K562 (cell line): Measurements from ENCODE around the gene ABCF2. TPM values are rescaled to one million over a fixed set of nuclear protein-coding genes. Genes with fewer than 3 reads are reported as not detected.

ENCODE experiments used
- C11orf30 ChIP-seq: fragments of 450-650 bp; IDR thresholded peaks from 2 replicates; pipeline ENCODE4 v1.6.1; 2016; ENCODE audit warnings: low read depth, mild to moderate bottlenecking
- CC2D1A ChIP-seq: fragments of 450-650 bp; IDR thresholded peaks from 2 replicates; pipeline ENCODE4 v1.6.1; 2017; ENCODE audit warnings: mild to moderate bottlenecking
- CTCF ChIP-seq, 3 experiments: IDR thresholded peaks in 2 of 3; conservative IDR thresholded peaks in 1 of 3; 2 replicates each; pipeline ENCODE4 v1.5.1; 2011 to 2012; ENCODE audit warnings: low read length in 3 of 3, mild to moderate bottlenecking in 3 of 3, control low read depth in 2 of 3, improper control_type of control experiment in 1 of 3, inconsistent platforms in 1 of 3, low read depth in 1 of 3, mixed read lengths in 1 of 3, moderate library complexity in 1 of 3; ENCODE audit not compliant: insufficient read depth in 2 of 3
- E4F1 ChIP-seq: fragments of 250-450 bp; sonication (Bioruptor Pico); IDR thresholded peaks from 2 replicates; pipeline ENCODE4 v1.5.0; 2021; ENCODE audit warnings: mild to moderate bottlenecking, borderline replicate concordance
- KAT7 ChIP-seq: sonication (generic); formaldehyde crosslinking; IDR thresholded peaks from 2 replicates; pipeline ENCODE4 v1.8.0; 2022; ENCODE audit warnings: missing genetic modification reagents, mild to moderate bottlenecking, borderline replicate concordance
- MAX ChIP-seq: sonication (generic); formaldehyde crosslinking; IDR thresholded peaks from 2 replicates; pipeline ENCODE4 v1.9.0; 2022; ENCODE audit warnings: mild to moderate bottlenecking, missing genetic modification reagents
- MEIS2 ChIP-seq: fragments of 450-650 bp; IDR thresholded peaks from 2 replicates; pipeline ENCODE4 v1.6.1; 2014; ENCODE audit warnings: mild to moderate bottlenecking; ENCODE audit not compliant: partially characterized antibody
- NR2C2 ChIP-seq, 2 experiments: fragments of 200-800 bp in 1 of 2; sonication (Bioruptor generic) in 1 of 2; sonication (generic) in 1 of 2; formaldehyde crosslinking in 1 of 2; IDR thresholded peaks; 2 replicates each; pipeline versions ENCODE4 v1.6.1 to v1.8.0; 2016 to 2022; ENCODE audit warnings: mild to moderate bottlenecking in 1 of 2, missing compliant biosample characterization in 1 of 2, missing genetic modification characterization in 1 of 2, missing genetic modification reagents in 1 of 2
- NRF1 ChIP-seq, 2 experiments: fragments of 450-650 bp; IDR thresholded peaks in 1 of 2; conservative IDR thresholded peaks in 1 of 2; 2 replicates each; pipeline ENCODE4 v1.6.1; 2014; ENCODE audit warnings: mild to moderate bottlenecking in 2 of 2
- POLR2G ChIP-seq: fragments of 200-400 bp; formaldehyde crosslinking; IDR thresholded peaks from 2 replicates; pipeline ENCODE4 v1.6.1; 2017; ENCODE audit warnings: low read depth, mild to moderate bottlenecking, antibody characterized with exemption, low read length, moderate library complexity
- PTRF ChIP-seq: fragments of 450-650 bp; IDR thresholded peaks from 2 replicates; pipeline ENCODE4 v1.6.1; 2016; ENCODE audit warnings: mild to moderate bottlenecking, missing genetic modification characterization, missing compliant biosample characterization
- SP1 ChIP-seq: sonication (generic); formaldehyde crosslinking; IDR thresholded peaks from 2 replicates; pipeline ENCODE4 v1.8.1; 2022; ENCODE audit warnings: mild to moderate bottlenecking, missing genetic modification reagents
- SREBF1 ChIP-seq: fragments of 150-350 bp; IDR thresholded peaks from 2 replicates; pipeline ENCODE4 v1.6.1; 2014; ENCODE audit warnings: antibody characterized with exemption, low read depth, low read length, borderline replicate concordance
- SRSF7 ChIP-seq: fragments of 200-400 bp; formaldehyde crosslinking; optimal IDR thresholded peaks from 2 replicates; pipeline ENCODE3; 2017; ENCODE audit warnings: mild to moderate bottlenecking, low read depth, low read length
- ZNF140 ChIP-seq: fragments of 250-450 bp; sonication (Bioruptor Pico); IDR thresholded peaks from 2 replicates; pipeline ENCODE4 v1.8.0; 2021; ENCODE audit warnings: moderate library complexity, mild to moderate bottlenecking, inconsistent platforms
- ZNF354B ChIP-seq: fragments of 250-450 bp; sonication (Bioruptor Pico); IDR thresholded peaks from 2 replicates; pipeline ENCODE4 v1.4.0; 2020
- ZNF561 ChIP-seq: fragments of 450-650 bp; formaldehyde crosslinking; conservative IDR thresholded peaks from 2 replicates; pipeline ENCODE4 v1.4.0; 2020; ENCODE audit warnings: mild to moderate bottlenecking, moderate library complexity
- ZZZ3 ChIP-seq: fragments of 450-650 bp; IDR thresholded peaks from 2 replicates; pipeline ENCODE4 v1.6.1; 2016; ENCODE audit warnings: antibody characterized with exemption, mild to moderate bottlenecking, moderate library complexity
- polyA plus RNA-seq, 8 experiments: library from polyadenylated mRNA; depleted of rRNA in 4 of 8; stranded (reverse) in 5 of 8; unstranded in 3 of 8; fragments of >200 nt; fragmentation: Nextera tagmentation in 2 of 8; fragmentation: Illumina TruSeq in 1 of 8; extraction: Ambion mirVana in 2 of 8; extraction: Trizol in 1 of 8; gene quantifications; 2 replicates each; pipeline versions ENCODE4 v1.2.1 to v1.2.3, GENCODE V29; 2011 to 2014; ENCODE audit warnings: inconsistent platforms in 1 of 8, missing spikeins in 1 of 8
- total RNA-seq, 7 experiments: library from RNA; depleted of rRNA in 6 of 7; stranded (reverse); fragments of >200 nt in 6 of 7; fragmentation: Illumina TruSeq in 2 of 7; extraction: Trizol in 2 of 7; gene quantifications; 2 replicates each; pipeline versions ENCODE4 v1.2.1 to v1.2.3, GENCODE V29; 2011 to 2021; ENCODE audit warnings: low replicate concordance in 1 of 7
- TF ChIP-seq, protein P1 (sequence below): sonication (generic); formaldehyde crosslinking; IDR thresholded peaks from 2 replicates; pipeline ENCODE4 v1.8.0; 2023; ENCODE audit warnings: mild to moderate bottlenecking, missing genetic modification reagents

ABCF2 gene
- total and polyA plus RNA-seq, 9 of the 15 experiments (the other 6 are each of a cell fraction or from before 2014, with no cell fraction given), result 62.1 to 224 (median 113) TPM

GRCh38 chr7:151204383-151205032, 22.5 kb downstream of the ABCF2 start (continued):
- TF ChIP-seq ZNF354B (no peak), SP1 (CRISPR knock-in tag) (0 out of 2 replicates have a peak, but pooled peaks have one; percentile 23), ZZZ3 (no peak), SREBF1 (no peak), ZNF561 (no peak), C11orf30 (no peak), ZNF140 (no peak), POLR2G (peak; percentile 44; the same call in 1 of the 2 replicates), CTCF (IDR thresholded peaks at IDR 0.05 in 2 of 3, conservative IDR thresholded peaks at IDR 0.05 in 1 of 3; ENCODE audit: insufficient read depth in 2 of 3, low read depth in 1 of 3, low read length in 3 of 3) (peak; percentile 44 to 67 (median 50); a peak in 5 of 6 replicates), KAT7 (no peak), MEIS2 (no peak), PTRF (tag) (no peak), MAX (CRISPR knock-in tag) (peak; percentile 96), SRSF7 (no peak), CC2D1A (peak; percentile 77; the same call in 1 of the 2 replicates), E4F1 (no peak), NRF1 (conservative IDR thresholded peaks at IDR 0.05 in 1 of 2, IDR thresholded peaks at IDR 0.05 in 1 of 2) (peak; percentile 54 to 60), NR2C2 (CRISPR knock-in tag; IDR thresholded peaks at IDR 0.05) (peak; percentile 48; the same call in 1 of the 2 replicates), NR2C2 (tag; IDR thresholded peaks at IDR 0.05) (no peak)
- TF ChIP-seq, protein P1, sequence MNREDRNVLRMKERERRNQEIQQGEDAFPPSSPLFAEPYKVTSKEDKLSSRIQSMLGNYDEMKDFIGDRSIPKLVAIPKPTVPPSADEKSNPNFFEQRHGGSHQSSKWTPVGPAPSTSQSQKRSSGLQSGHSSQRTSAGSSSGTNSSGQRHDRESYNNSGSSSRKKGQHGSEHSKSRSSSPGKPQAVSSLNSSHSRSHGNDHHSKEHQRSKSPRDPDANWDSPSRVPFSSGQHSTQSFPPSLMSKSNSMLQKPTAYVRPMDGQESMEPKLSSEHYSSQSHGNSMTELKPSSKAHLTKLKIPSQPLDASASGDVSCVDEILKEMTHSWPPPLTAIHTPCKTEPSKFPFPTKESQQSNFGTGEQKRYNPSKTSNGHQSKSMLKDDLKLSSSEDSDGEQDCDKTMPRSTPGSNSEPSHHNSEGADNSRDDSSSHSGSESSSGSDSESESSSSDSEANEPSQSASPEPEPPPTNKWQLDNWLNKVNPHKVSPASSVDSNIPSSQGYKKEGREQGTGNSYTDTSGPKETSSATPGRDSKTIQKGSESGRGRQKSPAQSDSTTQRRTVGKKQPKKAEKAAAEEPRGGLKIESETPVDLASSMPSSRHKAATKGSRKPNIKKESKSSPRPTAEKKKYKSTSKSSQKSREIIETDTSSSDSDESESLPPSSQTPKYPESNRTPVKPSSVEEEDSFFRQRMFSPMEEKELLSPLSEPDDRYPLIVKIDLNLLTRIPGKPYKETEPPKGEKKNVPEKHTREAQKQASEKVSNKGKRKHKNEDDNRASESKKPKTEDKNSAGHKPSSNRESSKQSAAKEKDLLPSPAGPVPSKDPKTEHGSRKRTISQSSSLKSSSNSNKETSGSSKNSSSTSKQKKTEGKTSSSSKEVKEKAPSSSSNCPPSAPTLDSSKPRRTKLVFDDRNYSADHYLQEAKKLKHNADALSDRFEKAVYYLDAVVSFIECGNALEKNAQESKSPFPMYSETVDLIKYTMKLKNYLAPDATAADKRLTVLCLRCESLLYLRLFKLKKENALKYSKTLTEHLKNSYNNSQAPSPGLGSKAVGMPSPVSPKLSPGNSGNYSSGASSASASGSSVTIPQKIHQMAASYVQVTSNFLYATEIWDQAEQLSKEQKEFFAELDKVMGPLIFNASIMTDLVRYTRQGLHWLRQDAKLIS (CRISPR knock-in tag), result no peak
